Measurements from ENCODE around the gene CTTN.

DNA sequence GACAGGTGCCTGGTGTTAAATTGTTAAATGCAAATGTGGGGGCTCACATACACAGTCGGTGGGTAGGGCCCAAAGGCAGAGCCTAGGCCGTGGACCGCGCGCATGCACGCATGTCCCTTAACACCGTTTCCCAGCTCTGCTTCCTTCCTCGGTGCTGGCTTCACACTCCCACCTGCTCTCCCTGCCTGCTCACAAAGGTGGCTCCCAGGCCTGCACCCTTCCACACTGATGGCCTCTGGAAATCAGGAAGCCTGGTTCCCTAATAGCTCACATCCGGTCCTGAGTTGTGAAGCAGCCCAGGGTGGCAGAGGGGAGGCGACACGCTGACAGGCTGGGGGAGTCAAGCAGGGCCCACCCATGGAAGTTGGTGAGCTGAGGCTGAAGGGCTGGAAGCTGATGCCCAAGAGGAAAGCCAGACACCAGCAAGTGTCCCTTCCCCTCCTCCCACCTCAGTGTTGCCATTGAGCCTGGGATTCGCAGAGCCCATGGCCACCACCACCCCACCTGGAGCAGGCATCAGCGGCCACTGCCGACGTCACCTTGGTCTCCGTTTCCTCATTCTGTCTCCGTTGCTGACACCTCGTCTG, 13.7 kb upstream of the CTTN start:
- TF ChIP-seq SIN3A (IDR thresholded peaks at IDR 0.05; ENCODE audit: borderline replicate concordance, insufficient read depth, low read depth, low read length) (no peak), REST (IDR thresholded peaks at IDR 0.05; ENCODE audit: insufficient read depth in 1 of 2, low read depth in 2 of 2, low read length in 1 of 2) (no peak), POLR2AphosphoS5 (IDR thresholded peaks at IDR 0.05; ENCODE audit: low read depth, low read length) (no peak)
- TF ChIP-seq, protein P1, sequence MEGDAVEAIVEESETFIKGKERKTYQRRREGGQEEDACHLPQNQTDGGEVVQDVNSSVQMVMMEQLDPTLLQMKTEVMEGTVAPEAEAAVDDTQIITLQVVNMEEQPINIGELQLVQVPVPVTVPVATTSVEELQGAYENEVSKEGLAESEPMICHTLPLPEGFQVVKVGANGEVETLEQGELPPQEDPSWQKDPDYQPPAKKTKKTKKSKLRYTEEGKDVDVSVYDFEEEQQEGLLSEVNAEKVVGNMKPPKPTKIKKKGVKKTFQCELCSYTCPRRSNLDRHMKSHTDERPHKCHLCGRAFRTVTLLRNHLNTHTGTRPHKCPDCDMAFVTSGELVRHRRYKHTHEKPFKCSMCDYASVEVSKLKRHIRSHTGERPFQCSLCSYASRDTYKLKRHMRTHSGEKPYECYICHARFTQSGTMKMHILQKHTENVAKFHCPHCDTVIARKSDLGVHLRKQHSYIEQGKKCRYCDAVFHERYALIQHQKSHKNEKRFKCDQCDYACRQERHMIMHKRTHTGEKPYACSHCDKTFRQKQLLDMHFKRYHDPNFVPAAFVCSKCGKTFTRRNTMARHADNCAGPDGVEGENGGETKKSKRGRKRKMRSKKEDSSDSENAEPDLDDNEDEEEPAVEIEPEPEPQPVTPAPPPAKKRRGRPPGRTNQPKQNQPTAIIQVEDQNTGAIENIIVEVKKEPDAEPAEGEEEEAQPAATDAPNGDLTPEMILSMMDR (IDR thresholded peaks at IDR 0.05): no peak

Data from Panc1 (cell line).